ENCODE measurements around the gene TMEM239.

DNA sequence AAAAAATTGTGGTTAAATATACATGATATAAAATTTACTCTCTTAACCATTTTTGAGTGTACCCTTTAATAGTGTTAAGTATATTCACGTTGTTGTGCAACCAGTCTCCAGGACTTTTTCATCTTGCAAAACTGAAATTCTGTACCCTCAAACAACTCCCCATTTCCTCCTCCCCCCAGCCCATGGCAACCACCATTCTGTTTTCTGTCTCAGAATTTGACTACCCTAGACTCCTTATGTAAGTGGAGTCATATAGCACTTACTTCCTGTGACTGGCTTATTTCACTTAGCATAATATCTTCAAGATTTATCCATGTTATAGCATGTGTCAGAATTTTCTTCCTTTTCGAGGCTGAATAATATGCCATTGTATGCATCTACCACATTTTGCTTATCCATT is 29.4 kb downstream of the TMEM239 start:
- no peak for TF ChIP-seq POLR2A (IDR thresholded peaks at IDR 0.05)
- TF ChIP-seq, protein P1, sequence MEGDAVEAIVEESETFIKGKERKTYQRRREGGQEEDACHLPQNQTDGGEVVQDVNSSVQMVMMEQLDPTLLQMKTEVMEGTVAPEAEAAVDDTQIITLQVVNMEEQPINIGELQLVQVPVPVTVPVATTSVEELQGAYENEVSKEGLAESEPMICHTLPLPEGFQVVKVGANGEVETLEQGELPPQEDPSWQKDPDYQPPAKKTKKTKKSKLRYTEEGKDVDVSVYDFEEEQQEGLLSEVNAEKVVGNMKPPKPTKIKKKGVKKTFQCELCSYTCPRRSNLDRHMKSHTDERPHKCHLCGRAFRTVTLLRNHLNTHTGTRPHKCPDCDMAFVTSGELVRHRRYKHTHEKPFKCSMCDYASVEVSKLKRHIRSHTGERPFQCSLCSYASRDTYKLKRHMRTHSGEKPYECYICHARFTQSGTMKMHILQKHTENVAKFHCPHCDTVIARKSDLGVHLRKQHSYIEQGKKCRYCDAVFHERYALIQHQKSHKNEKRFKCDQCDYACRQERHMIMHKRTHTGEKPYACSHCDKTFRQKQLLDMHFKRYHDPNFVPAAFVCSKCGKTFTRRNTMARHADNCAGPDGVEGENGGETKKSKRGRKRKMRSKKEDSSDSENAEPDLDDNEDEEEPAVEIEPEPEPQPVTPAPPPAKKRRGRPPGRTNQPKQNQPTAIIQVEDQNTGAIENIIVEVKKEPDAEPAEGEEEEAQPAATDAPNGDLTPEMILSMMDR (IDR thresholded peaks at IDR 0.05): no peak
